IMR-90 (cell line): ENCODE measurements around the gene CCK. TPM values are rescaled to one million over a fixed set of nuclear protein-coding genes. Genes with fewer than 3 reads are reported as not detected.

ENCODE experiments used
- ATAC-seq: fragments of 200-7000 bp; cut with Tn5 transposase; 2 replicates; pipeline ENCODE4 v1.9.1; 2020; ENCODE audit warnings: low read depth, mild to moderate bottlenecking, moderate library complexity
- BruUV-seq: library from RNA; stranded (reverse); fragments of 400-500 nt; replicated peaks from 2 replicates; lab custom pipeline; 2021; lab: Mats Ljungman, UMichigan
- CTCF ChIA-PET: fragments of 300-600 bp; formaldehyde crosslinking; extraction: SDS; loops from one replicate; lab custom pipeline; 2021; ENCODE audit warnings: antibody characterized with exemption; lab: Yijun Ruan, JAX
- POLR2A ChIA-PET: fragments of 300-600 bp; sonication (Branson Sonifier 250); formaldehyde crosslinking; loops from one replicate; lab custom pipeline; 2022; ENCODE audit warnings: antibody characterized with exemption; ENCODE audit not compliant: unreplicated experiment; lab: Charles Lee
- DNase-seq: peaks from one replicate; pipeline ENCODE4 v3.0.0; 2013
- H2AFZ ChIP-seq: replicated peaks from 2 replicates; pipeline ENCODE3; 2013; ENCODE audit warnings: low read length, mild to moderate bottlenecking; ENCODE audit not compliant: poor library complexity
- H2AK5ac ChIP-seq: 2 replicates; pipeline ENCODE4 v1.6.1; 2013; ENCODE audit warnings: low read depth, low read length, inconsistent platforms
- H2AK9ac ChIP-seq: replicated peaks from 2 replicates; pipeline ENCODE3; 2013; ENCODE audit warnings: mild to moderate bottlenecking, low read depth, low read length, moderate library complexity; ENCODE audit not compliant: poor library complexity
- H2BK120ac ChIP-seq: 2 replicates; pipeline ENCODE4 v1.6.1; 2013; ENCODE audit warnings: low read depth, low read length, inconsistent platforms
- H2BK15ac ChIP-seq: 3 replicates; pipeline ENCODE4 v1.6.1; 2013; ENCODE audit warnings: low read depth, low read length, inconsistent platforms
- H2BK20ac ChIP-seq: 2 replicates; pipeline ENCODE4 v1.6.1; 2013; ENCODE audit warnings: low read depth, mild to moderate bottlenecking, inconsistent platforms, low read length, moderate library complexity
- H2BK5ac ChIP-seq: 2 replicates; pipeline ENCODE4 v1.6.1; 2013; ENCODE audit warnings: mild to moderate bottlenecking, low read depth, low read length, inconsistent platforms; ENCODE audit not compliant: poor library complexity, severe bottlenecking
- H3K14ac ChIP-seq: replicated peaks from 2 replicates; pipeline ENCODE4 v1.6.1; 2013; ENCODE audit warnings: low read depth, low read length, inconsistent platforms
- H3K18ac ChIP-seq: 2 replicates; pipeline ENCODE4 v1.6.1; 2013; ENCODE audit warnings: low read depth, low read length, control low read depth
- H3K23ac ChIP-seq: 2 replicates; pipeline ENCODE4 v1.6.1; 2013; ENCODE audit warnings: low read depth, low read length, inconsistent platforms
- H3K27ac ChIP-seq: 2 replicates; pipeline ENCODE4 v1.5.1; 2013; ENCODE audit warnings: mild to moderate bottlenecking, control low read depth, low read length; ENCODE audit not compliant: insufficient read depth
- H3K27me3 ChIP-seq: 2 replicates; pipeline ENCODE4 v1.6.1; 2013; ENCODE audit warnings: low read length; ENCODE audit not compliant: control insufficient read depth, insufficient read depth
- H3K36me3 ChIP-seq: 2 replicates; pipeline ENCODE4 v1.6.1; 2013; ENCODE audit warnings: low read length, mixed read lengths; ENCODE audit not compliant: control insufficient read depth, insufficient read depth
- H3K4ac ChIP-seq: 2 replicates; pipeline ENCODE4 v1.6.1; 2013; ENCODE audit warnings: low read depth, low read length, inconsistent platforms
- H3K4me1 ChIP-seq: 2 replicates; pipeline ENCODE4 v1.6.1; 2013; ENCODE audit warnings: low read length, mixed read lengths; ENCODE audit not compliant: control insufficient read depth, insufficient read depth
- H3K4me2 ChIP-seq: 2 replicates; pipeline ENCODE4 v1.6.1; 2013; ENCODE audit warnings: low read depth, mild to moderate bottlenecking, control low read depth, low read length, moderate library complexity
- H3K4me3 ChIP-seq: 2 replicates; pipeline ENCODE4 v1.5.1; 2013; ENCODE audit warnings: low read depth, mild to moderate bottlenecking, control low read depth, low read length, moderate library complexity; ENCODE audit not compliant: insufficient read depth
- H3K56ac ChIP-seq: 2 replicates; pipeline ENCODE4 v1.6.1; 2013; ENCODE audit warnings: low read length, inconsistent platforms; ENCODE audit not compliant: insufficient read depth; ENCODE audit errors: extremely low read depth
- H3K79me1 ChIP-seq, 2 experiments: 2 replicates each; pipeline ENCODE4 v1.6.1; 2013; ENCODE audit warnings: low read length in 2 of 2, inconsistent platforms in 1 of 2, low read depth in 1 of 2
- H3K9ac ChIP-seq: 2 replicates; pipeline ENCODE4 v1.6.1; 2013; ENCODE audit warnings: low read depth, low read length, control low read depth
- H3K9me1 ChIP-seq: 2 replicates; pipeline ENCODE4 v1.6.1; 2013; ENCODE audit warnings: low read length, inconsistent platforms; ENCODE audit not compliant: insufficient read depth
- H3K9me3 ChIP-seq: 2 replicates; pipeline ENCODE4 v1.6.1; 2013; ENCODE audit warnings: low read length; ENCODE audit not compliant: control insufficient read depth, insufficient read depth
- H4K20me1 ChIP-seq: 2 replicates; pipeline ENCODE4 v1.6.1; 2013; ENCODE audit warnings: low read length, inconsistent platforms; ENCODE audit not compliant: insufficient read depth
- H4K5ac ChIP-seq: 2 replicates; pipeline ENCODE4 v1.6.1; 2013; ENCODE audit warnings: mild to moderate bottlenecking, low read depth, low read length, control low read depth
- H4K8ac ChIP-seq, 2 experiments: 2 replicates each; pipeline ENCODE4 v1.6.1; 2013; ENCODE audit warnings: low read depth in 2 of 2, low read length in 2 of 2, control low read depth in 1 of 2, inconsistent platforms in 1 of 2
- H4K91ac ChIP-seq: 2 replicates; pipeline ENCODE4 v1.6.1; 2013; ENCODE audit warnings: low read depth, low read length, inconsistent platforms; ENCODE audit not compliant: insufficient read depth
- BHLHE40 ChIP-seq: fragments of 150-350 bp; IDR thresholded peaks from 2 replicates; pipeline ENCODE4 v1.6.1; 2016; ENCODE audit warnings: mild to moderate bottlenecking, low read depth, low read length
- CEBPB ChIP-seq: IDR thresholded peaks from 2 replicates; pipeline ENCODE4 v1.6.1; 2012; ENCODE audit warnings: low read depth, low read length, improper control_type of control experiment
- CHD1 ChIP-seq: IDR thresholded peaks from 2 replicates; pipeline ENCODE4 v1.6.1; 2012; ENCODE audit warnings: low read depth, low read length, improper control_type of control experiment
- CTCF ChIP-seq: conservative IDR thresholded peaks from 2 replicates; pipeline ENCODE4 v1.5.1; 2012; ENCODE audit warnings: mild to moderate bottlenecking, low read depth, low read length, improper control_type of control experiment
- ELK1 ChIP-seq: fragments of 150-350 bp; IDR thresholded peaks from 2 replicates; pipeline ENCODE4 v1.6.1; 2016; ENCODE audit warnings: low read depth, mild to moderate bottlenecking, low read length, moderate library complexity, borderline replicate concordance
- FOS ChIP-seq: fragments of 150-350 bp; IDR thresholded peaks from 2 replicates; pipeline ENCODE4 v1.6.1; 2016; ENCODE audit warnings: low read depth, low read length
- MAFK ChIP-seq: IDR thresholded peaks from 2 replicates; pipeline ENCODE4 v1.6.1; 2012; ENCODE audit warnings: low read depth, low read length, improper control_type of control experiment
- MAZ ChIP-seq: IDR thresholded peaks from 2 replicates; pipeline ENCODE4 v1.6.1; 2012; ENCODE audit warnings: low read depth, mild to moderate bottlenecking, low read length, improper control_type of control experiment, moderate library complexity, borderline replicate concordance
- MXI1 ChIP-seq: IDR thresholded peaks from 2 replicates; pipeline ENCODE4 v1.6.1; 2012; ENCODE audit warnings: low read depth, mild to moderate bottlenecking, low read length, moderate library complexity, borderline replicate concordance
- NFE2L2 ChIP-seq: fragments of 150-350 bp; IDR thresholded peaks from 2 replicates; pipeline ENCODE4 v1.6.1; 2016; ENCODE audit warnings: low read depth, mild to moderate bottlenecking, low read length
- POLR2A ChIP-seq: IDR thresholded peaks from 2 replicates; pipeline ENCODE4 v1.6.1; 2012; ENCODE audit warnings: mild to moderate bottlenecking, low read depth, low read length
- RAD21 ChIP-seq: IDR thresholded peaks from 2 replicates; pipeline ENCODE4 v1.6.1; 2012; ENCODE audit warnings: low read length, improper control_type of control experiment
- RCOR1 ChIP-seq: IDR thresholded peaks from 2 replicates; pipeline ENCODE4 v1.6.1; 2012; ENCODE audit warnings: mild to moderate bottlenecking, low read length, improper control_type of control experiment; ENCODE audit not compliant: insufficient replicate concordance
- RFX5 ChIP-seq: IDR thresholded peaks from 2 replicates; pipeline ENCODE4 v1.8.0; 2012; ENCODE audit warnings: low read depth, mild to moderate bottlenecking, low read length, moderate library complexity
- SMC3 ChIP-seq: fragments of 150-350 bp; IDR thresholded peaks from 2 replicates; pipeline ENCODE4 v1.6.1; 2016; ENCODE audit warnings: low read depth, mild to moderate bottlenecking, antibody characterized with exemption, low read length, moderate library complexity
- USF2 ChIP-seq: fragments of 150-350 bp; IDR thresholded peaks from 2 replicates; pipeline ENCODE4 v1.6.1; 2017; ENCODE audit warnings: mild to moderate bottlenecking, antibody characterized with exemption, low read length, low read depth
- WGBS, 2 experiments: methylation state at CpG; one replicate each; pipeline versions ENCODE4 v1.1.5 to v1.1.7; 2013; ENCODE audit warnings: missing lambda C conversion rate in 2 of 2; ENCODE audit not compliant: insufficient read length in 1 of 2; ENCODE audit errors: extremely low coverage in 2 of 2; 5-methylcytosine and 5-hydroxymethylcytosine counted together
- dilution Hi-C: fragments of 300-500 bp; cut with HindIII; formaldehyde crosslinking; loops from one replicate; pipeline ENCODE4 v1.14.3; 2018; ENCODE audit warnings: low sequenced_read_pairs; ENCODE audit not compliant: unreplicated experiment
- in situ Hi-C: fragments of 300-500 bp; cut with MboI; formaldehyde crosslinking; loops from 3 replicates; pipeline ENCODE4 v1.14.3; 2019; ENCODE audit warnings: low sequenced_read_pairs, inconsistent platforms, mixed read lengths
- intact Hi-C: fragments of 100-400 bp; cut with micrococcal nuclease; formaldehyde crosslinking; loops from 2 replicates; pipeline ENCODE4 v1.10.0; 2022
- polyA plus RNA-seq, 3 experiments: library from polyadenylated mRNA; depleted of rRNA; stranded (reverse); fragments of >200 nt; gene quantifications; 2 replicates each; pipeline ENCODE4 v1.2.3, GENCODE V29; 2012; ENCODE audit warnings: low replicate concordance in 1 of 3
- total RNA-seq: library from RNA; depleted of rRNA; stranded (reverse); fragments of >200 nt; gene quantifications from 2 replicates; pipeline ENCODE4 v1.2.3, GENCODE V29; 2012

Gene CCK
- total and polyA plus RNA-seq, 2 of the 4 experiments (the other 2 are of a cell fraction), result 0.43 TPM; not detected in 1

GRCh38 chr3:42230860-42231259 is 35.1 kb downstream of the CCK start:
- Histone ChIP-seq H3K4me2 (no peak overlapping the region), H3K4me3 (no peak overlapping the region), H3K9me3 (no peaks in the 10 kb centered on the region), H3K9me1 (no peaks in the 10 kb centered on the region), H3K4me1 (peaks cover 2% of the 10 kb centered on the region; the same call in 1 of the 2 replicates), H3K36me3 (no peaks in the 10 kb centered on the region), H3K14ac (no peak overlapping the region), H2BK20ac (no peak overlapping the region), H2AK5ac (no peak overlapping the region), H3K79me1 (no peaks in the 10 kb centered on the region), H3K27me3 (peaks cover 15% of the 10 kb centered on the region; the same call in 1 of the 2 replicates), H4K91ac (no peak overlapping the region), H2AK9ac (no peak overlapping the region), H4K20me1 (no peaks in the 10 kb centered on the region), H3K56ac (no peak overlapping the region), H3K23ac (no peak overlapping the region), H4K5ac (no peak overlapping the region), H3K27ac (no peak overlapping the region), H2BK120ac (no peak overlapping the region), H2AFZ (no peak overlapping the region), H4K8ac (no peak overlapping the region), H3K18ac (no peak overlapping the region), H3K4ac (no peak overlapping the region), H2BK15ac (no peak overlapping the region), H3K9ac (no peak overlapping the region), H2BK5ac (no peak overlapping the region)
- intact Hi-C loops, result loop anchor here (1.0 kb wide), 3 partner anchors 212 to 650 kb away; no protein-coding TSS in a partner anchor
- WGBS, 2 experiments, result 90% methylated on average over 2 of the region's 5 CpGs; no CpG with 5 or more reads in 1 of the 2 experiments
- in situ Hi-C loops, result loop anchor here (10.0 kb wide), 1 partner anchor 314 kb away; no protein-coding TSS in a partner anchor
- dilution Hi-C loops, result no loop called here
- no peak for ATAC-seq
- ChIA-PET CTCF (no interaction called here), POLR2A (no interaction called here)
- TF ChIP-seq NFE2L2, result no peak
- no peak for TF ChIP-seq CEBPB
- no peak for TF ChIP-seq CTCF
- no peak for TF ChIP-seq MAFK
- no peak for TF ChIP-seq CHD1
- no peak for TF ChIP-seq RFX5
- TF ChIP-seq POLR2A, result no peak
- TF ChIP-seq SMC3, result no peak
- TF ChIP-seq BHLHE40, result no peak
- TF ChIP-seq RCOR1, result no peak
- TF ChIP-seq USF2, result no peak
- TF ChIP-seq ELK1, result no peak
- TF ChIP-seq RAD21, result no peak
- TF ChIP-seq MAZ, result no peak
- TF ChIP-seq FOS, result no peak
- TF ChIP-seq MXI1, result no peak
- BruUV-seq, result no TSS peak
- DNase-seq, result no peak
